CD14-positive monocyte (primary cell): ENCODE measurements around the gene EBF3. TPM values are rescaled to one million over a fixed set of nuclear protein-coding genes. Genes with fewer than 3 reads are reported as not detected.

ENCODE experiments used
- DNase-seq, 3 donors: peaks; one replicate each; pipeline ENCODE4 v3.0.0-alpha.2; 2011 to 2022
- H2AFZ ChIP-seq: 2 replicates; pipeline ENCODE4 v1.6.0; 2012; ENCODE audit warnings: mild to moderate bottlenecking, low read depth, low read length, inconsistent platforms; ENCODE audit not compliant: insufficient read depth, poor library complexity, severe bottlenecking
- H3K27ac ChIP-seq, 2 donors: 1 replicate in 1 of 2; 2 replicates in 1 of 2; pipeline ENCODE4 v1.5.1; 2012 to 2013; ENCODE audit warnings: low read length in 2 of 2, control low read depth in 1 of 2, inconsistent platforms in 1 of 2, low read depth in 1 of 2, mild to moderate bottlenecking in 1 of 2
- H3K27me3 ChIP-seq, 2 donors: one replicate each; pipeline versions ENCODE4 v1.6.0 to v1.6.1; 2011 to 2013; ENCODE audit warnings: low read length in 2 of 2; ENCODE audit not compliant: control insufficient read depth in 2 of 2, insufficient read depth in 2 of 2
- H3K36me3 ChIP-seq, 2 donors: replicated peaks in 1 of 2; 1 replicate in 1 of 2; 2 replicates in 1 of 2; pipeline versions ENCODE4 v1.5.1 to v1.6.1; 2012 to 2013; ENCODE audit warnings: low read length in 2 of 2, control low read depth in 1 of 2, inconsistent platforms in 1 of 2, mild to moderate bottlenecking in 1 of 2; ENCODE audit not compliant: insufficient read depth in 2 of 2, control insufficient read depth in 1 of 2
- H3K4me1 ChIP-seq, 2 donors: 1 replicate in 1 of 2; 2 replicates in 1 of 2; pipeline versions ENCODE4 v1.5.1 to v1.6.1; 2012 to 2013; ENCODE audit warnings: low read length in 2 of 2, control low read depth in 1 of 2, inconsistent platforms in 1 of 2, mild to moderate bottlenecking in 1 of 2, moderate library complexity in 1 of 2; ENCODE audit not compliant: insufficient read depth in 2 of 2, control insufficient read depth in 1 of 2
- H3K4me2 ChIP-seq: replicated peaks from 2 replicates; pipeline ENCODE3; 2012; ENCODE audit warnings: low read length, moderate library complexity, mild to moderate bottlenecking; ENCODE audit not compliant: poor library complexity, severe bottlenecking; ENCODE audit errors: extremely low read depth
- H3K4me3 ChIP-seq, 3 experiments: fragments of 200-600 bp in 1 of 3; sonication (generic) in 1 of 3; replicated peaks in 1 of 3; 1 replicate in 2 of 3; 2 replicates in 1 of 3; pipeline ENCODE4 v1.5.1; 2011 to 2013; ENCODE audit warnings: low read length in 3 of 3, mild to moderate bottlenecking in 3 of 3, control low read depth in 2 of 3, low read depth in 2 of 3, inconsistent platforms in 1 of 3, moderate library complexity in 1 of 3
- H3K79me2 ChIP-seq: 2 replicates; pipeline ENCODE4 v1.6.0; 2012; ENCODE audit warnings: mild to moderate bottlenecking, control low read depth, inconsistent platforms, low read length, moderate library complexity; ENCODE audit not compliant: insufficient read depth
- H3K9ac ChIP-seq: 2 replicates; pipeline ENCODE4 v1.6.0; 2017; ENCODE audit warnings: low read length, mild to moderate bottlenecking; ENCODE audit not compliant: insufficient read depth, poor library complexity, severe bottlenecking
- H3K9me3 ChIP-seq, 2 donors: replicated peaks in 1 of 2; 1 replicate in 1 of 2; 2 replicates in 1 of 2; pipeline versions ENCODE4 v1.5.1 to v1.6.1; 2012 to 2013; ENCODE audit warnings: low read length in 2 of 2, control low read depth in 1 of 2; ENCODE audit not compliant: control insufficient read depth in 1 of 2, insufficient read depth in 1 of 2
- H4K20me1 ChIP-seq: 2 replicates; pipeline ENCODE4 v1.6.0; 2012; ENCODE audit warnings: mild to moderate bottlenecking, low read length, control low read depth, moderate library complexity; ENCODE audit not compliant: insufficient read depth
- H3K27ac Mint-ChIP-seq, 7 donors: one replicate each; pipeline ENCODE4 v1.8.0; 2020; ENCODE audit warnings: mild to moderate bottlenecking in 7 of 7, mixed read lengths in 7 of 7, moderate library complexity in 6 of 7, inconsistent platforms in 2 of 7
- H3K27me3 Mint-ChIP-seq, 3 donors: one replicate each; pipeline ENCODE4 v1.8.0; 2021 to 2022; ENCODE audit warnings: low read depth in 3 of 3, mild to moderate bottlenecking in 3 of 3, mixed read lengths in 3 of 3, moderate library complexity in 3 of 3, inconsistent platforms in 1 of 3
- H3K36me3 Mint-ChIP-seq, 2 donors: one replicate each; pipeline ENCODE4 v1.8.0; 2020; ENCODE audit warnings: mixed read lengths in 2 of 2, inconsistent platforms in 1 of 2, mild to moderate bottlenecking in 1 of 2
- H3K4me1 Mint-ChIP-seq: one replicate; pipeline ENCODE4 v1.8.0; 2020; ENCODE audit warnings: mild to moderate bottlenecking, mixed read lengths
- H3K4me3 Mint-ChIP-seq, 2 donors: one replicate each; pipeline ENCODE4 v1.8.0; 2020; ENCODE audit warnings: mild to moderate bottlenecking in 2 of 2, mixed read lengths in 2 of 2, moderate library complexity in 1 of 2
- H3K9me3 Mint-ChIP-seq, 7 donors: one replicate each; pipeline ENCODE4 v1.8.0; 2020 to 2022; ENCODE audit warnings: mixed read lengths in 7 of 7, mild to moderate bottlenecking in 6 of 7, moderate library complexity in 6 of 7, inconsistent platforms in 2 of 7
- CTCF ChIP-seq: fragments of 200-600 bp; IDR thresholded peaks from one replicate; pipeline ENCODE4 v1.8.0; 2022; ENCODE audit warnings: antibody characterized with exemption, mild to moderate bottlenecking
- WGBS: methylation state at CpG from one replicate; pipeline ENCODE4 v1.1.5; 2013; ENCODE audit warnings: missing lambda C conversion rate; ENCODE audit not compliant: insufficient coverage; 5-methylcytosine and 5-hydroxymethylcytosine counted together
- intact Hi-C, 2 donors: fragments of 100-400 bp; cut with micrococcal nuclease; formaldehyde crosslinking; loops; one replicate each; pipeline versions ENCODE4 v1.15.0 to v1.15.1; 2023
- polyA plus RNA-seq, 3 donors: library from polyadenylated mRNA; depleted of rRNA in 1 of 3; unstranded in 2 of 3; stranded (reverse) in 1 of 3; fragments of 300-500 nt in 2 of 3; fragments of >200 nt in 1 of 3; fragmentation: Illumina TruSeq in 2 of 3; gene quantifications; 1 replicate in 2 of 3; 2 replicates in 1 of 3; pipeline ENCODE4 v1.2.3, GENCODE V29; 2012 to 2021

EBF3 gene
- polyA plus RNA-seq, 3 donors = not detected

- no peaks in the 10 kb centered on the region for H3K79me2 ChIP-seq
- H3K27me3 ChIP-seq = no peaks in the 10 kb centered on the region
- H3K4me3 ChIP-seq = no peak overlapping the region
- no peak overlapping the region for H3K4me3 Mint-ChIP-seq
- H3K27ac Mint-ChIP-seq = no peak overlapping the region
- H3K4me1 Mint-ChIP-seq = no peaks in the 10 kb centered on the region
- H3K9me3 ChIP-seq = no peaks in the 10 kb centered on the region
- H3K4me1 ChIP-seq = no peaks in the 10 kb centered on the region
- H3K27me3 Mint-ChIP-seq = peaks cover 0 to 11% (median 8%) of the 10 kb centered on the region in 3 donors
- no peaks in the 10 kb centered on the region for H3K36me3 ChIP-seq
- no peak for TF ChIP-seq CTCF
- H3K36me3 Mint-ChIP-seq = no peaks in the 10 kb centered on the region
- no peak for DNase-seq
- no peak overlapping the region for H2AFZ ChIP-seq
- no peak overlapping the region for H3K9ac ChIP-seq
- peaks cover 0 to 4% (median 0%) of the 10 kb centered on the region in 7 donors for H3K9me3 Mint-ChIP-seq
- 93% methylated on average over 24 of the region's 33 CpGs for WGBS
- no peak overlapping the region for H3K4me2 ChIP-seq
- H4K20me1 ChIP-seq = no peaks in the 10 kb centered on the region
- no peak overlapping the region for H3K27ac ChIP-seq
- intact Hi-C loops = no loop called here
These were observed 49.5 kb upstream of the EBF3 start for GRCh38 chr10:130013335-130014262.

- Histone ChIP-seq H2AFZ (no peak overlapping the region), H3K4me2 (no peak overlapping the region), H3K27ac (no peak overlapping the region), H3K27me3 (no peaks in the 10 kb centered on the region), H3K36me3 (no peaks in the 10 kb centered on the region), H4K20me1 (no peaks in the 10 kb centered on the region), H3K79me2 (no peaks in the 10 kb centered on the region), H3K4me1 (no peaks in the 10 kb centered on the region), H3K9ac (no peak overlapping the region), H3K9me3 (no peaks in the 10 kb centered on the region), H3K4me3 (no peak overlapping the region)
- intact Hi-C loops = no loop called here
- 95% methylated on average over 11 of the region's 12 CpGs for WGBS
- H3K9me3 Mint-ChIP-seq = peaks cover 0 to 4% (median 0%) of the 10 kb centered on the region in 7 donors
- peaks cover 0 to 11% (median 8%) of the 10 kb centered on the region in 3 donors for H3K27me3 Mint-ChIP-seq
- H3K27ac Mint-ChIP-seq = no peak overlapping the region
- no peak overlapping the region for H3K4me3 Mint-ChIP-seq
- TF ChIP-seq CTCF = no peak
- no peaks in the 10 kb centered on the region for H3K4me1 Mint-ChIP-seq
- no peak for DNase-seq
- H3K36me3 Mint-ChIP-seq = no peaks in the 10 kb centered on the region
These were observed 48.1 kb upstream of the EBF3 start for GRCh38 chr10:130012129-130012528.
